Measurements from ENCODE around the gene MAP3K14.
A peak's percentile ranks its signal among the peaks of the same experiment; 100 is the strongest.

Gene MAP3K14

GRCh38 chr17:45298546-45299285 is 18.1 kb downstream of the MAP3K14 start:
- DNase-seq: no peak

DNA sequence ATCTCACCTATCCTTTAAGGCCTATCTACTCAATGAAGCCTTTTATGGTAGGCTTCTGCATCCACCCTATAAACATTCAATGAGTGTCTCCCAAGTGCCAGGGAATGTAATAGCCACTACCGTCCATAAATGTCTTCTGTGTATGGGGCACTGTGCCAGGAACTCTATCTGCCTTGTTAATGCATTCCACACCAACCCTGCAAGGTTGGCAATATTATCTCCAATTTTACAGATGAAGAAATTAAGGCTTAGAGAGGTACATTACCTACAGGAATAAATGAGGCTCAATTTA is 20.0 kb downstream of the MAP3K14 start:
- no peak for DNase-seq

GRCh38 chr17:45296003-45296832 is 20.6 kb downstream of the MAP3K14 start:
- no peak for DNase-seq

DNA sequence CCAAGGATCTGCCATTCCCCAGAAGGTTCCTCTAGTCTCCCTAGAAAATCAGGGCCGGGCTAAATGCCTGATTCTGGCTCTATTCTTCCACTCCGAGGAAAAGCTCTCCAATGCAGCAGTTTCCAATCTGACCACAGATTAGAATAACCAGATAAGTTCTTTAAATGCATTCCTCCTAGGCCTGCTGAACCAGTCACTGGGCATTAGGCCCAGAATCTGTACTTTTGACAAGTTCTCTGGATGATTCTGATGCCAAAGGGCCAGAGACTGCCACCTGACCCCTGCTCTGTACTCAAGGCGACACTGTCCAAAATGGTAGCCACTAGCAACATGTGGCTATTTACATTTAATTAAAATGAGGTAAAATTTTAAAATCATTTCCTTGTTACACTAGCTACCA is 22.3 kb downstream of the MAP3K14 start:
- no peak for DNase-seq

DNA sequence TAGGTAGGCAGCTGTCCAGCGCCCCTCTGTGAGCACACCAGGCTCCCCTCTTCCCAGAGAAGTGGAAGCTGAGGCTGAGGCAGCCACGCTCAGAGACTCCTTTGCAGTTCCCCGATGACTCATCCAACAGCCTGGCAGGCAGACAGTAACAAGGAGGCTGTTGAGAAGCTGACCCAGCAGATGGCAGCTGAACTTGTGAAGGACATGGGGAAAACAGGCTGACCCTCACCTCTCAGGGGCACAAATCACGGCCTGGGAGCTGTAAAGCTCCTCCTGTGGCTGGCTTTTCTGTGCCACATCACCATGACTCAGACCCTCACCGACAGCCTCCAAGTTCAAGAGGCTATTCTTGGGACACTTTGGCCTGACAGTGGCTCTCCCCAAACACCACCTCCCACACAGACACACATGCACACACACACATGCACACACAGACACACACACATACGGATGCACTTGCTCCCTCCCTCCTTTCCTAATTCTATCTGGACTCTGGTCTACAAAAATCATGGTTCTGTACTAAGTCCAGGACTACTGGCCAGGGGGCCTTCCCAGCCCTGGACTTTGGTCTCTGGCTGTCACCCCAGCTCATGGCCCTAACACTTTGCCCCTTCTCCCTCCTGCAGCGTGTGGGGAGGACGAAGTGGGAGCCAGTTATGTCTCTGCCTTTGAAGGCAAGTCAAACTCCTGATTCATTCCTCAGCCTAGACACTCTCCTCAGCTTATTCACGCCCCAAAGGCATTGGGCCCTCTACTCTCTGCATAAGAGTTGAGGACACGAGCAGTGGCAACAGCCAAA is 23.2 kb downstream of the MAP3K14 start:
- no peak for DNase-seq

DNA sequence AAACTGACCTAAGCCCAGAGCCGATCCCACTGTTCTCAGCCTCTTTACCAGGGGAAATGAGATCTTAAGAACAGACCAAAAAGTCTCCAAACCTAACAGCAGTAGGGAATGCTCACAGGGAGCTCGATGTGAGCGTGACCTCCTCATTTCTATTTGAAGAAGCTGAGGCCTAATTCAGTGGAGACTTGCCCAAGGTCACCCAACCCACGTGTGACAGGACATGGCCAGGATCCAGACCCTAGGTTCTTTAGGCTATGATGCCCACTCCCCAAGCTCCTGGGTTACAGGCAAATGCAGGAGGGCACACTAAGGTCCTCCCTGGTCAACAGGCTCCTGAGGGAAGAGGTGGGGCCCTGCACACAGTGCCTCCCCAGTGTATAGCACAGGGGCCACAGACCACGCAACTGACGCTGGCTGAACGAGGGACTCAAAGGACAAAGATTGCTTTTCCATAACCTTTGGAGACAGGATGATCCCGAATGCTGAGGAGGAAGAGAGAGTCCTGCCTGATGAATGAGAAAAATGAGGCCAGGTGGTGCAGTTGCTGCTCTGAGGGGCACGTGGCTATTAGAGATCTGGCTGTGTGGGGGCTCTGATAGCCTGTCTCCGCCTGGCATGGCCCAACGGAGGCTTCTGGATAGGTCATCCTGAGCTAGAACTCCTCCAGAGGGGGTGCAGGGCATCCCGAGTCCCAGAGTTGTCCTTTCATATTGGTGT is 24.0 kb downstream of the MAP3K14 start:
- DNase-seq: no peak

- DNase-seq: no peak
Measured at GRCh38 chr17:45291171-45291805, 25.5 kb downstream of the MAP3K14 start.

DNA sequence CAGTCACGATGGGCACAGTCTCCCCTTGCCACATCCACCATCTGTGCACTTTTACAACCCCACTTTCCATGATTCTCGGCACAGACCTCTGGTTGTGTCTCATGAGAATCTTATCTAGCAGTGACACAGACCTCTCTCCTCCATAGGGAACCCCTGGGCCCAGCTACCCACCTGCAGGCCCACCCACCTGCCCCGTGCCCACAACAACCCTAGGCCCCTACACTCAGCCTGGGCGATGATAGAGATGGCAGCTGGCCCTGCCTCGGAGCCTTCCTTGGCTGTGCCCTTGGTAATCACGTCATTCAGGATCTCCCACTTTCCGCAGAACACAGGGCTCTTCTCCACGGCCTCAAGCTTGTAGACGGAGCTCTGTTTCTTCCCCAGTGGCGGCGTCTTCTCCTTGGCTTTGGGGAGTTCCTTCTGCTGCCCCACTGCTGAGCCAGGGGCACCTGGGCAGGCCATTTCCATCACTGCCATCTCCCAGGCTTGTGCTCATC is 26.5 kb downstream of the MAP3K14 start:
- no peak for DNase-seq

DNA sequence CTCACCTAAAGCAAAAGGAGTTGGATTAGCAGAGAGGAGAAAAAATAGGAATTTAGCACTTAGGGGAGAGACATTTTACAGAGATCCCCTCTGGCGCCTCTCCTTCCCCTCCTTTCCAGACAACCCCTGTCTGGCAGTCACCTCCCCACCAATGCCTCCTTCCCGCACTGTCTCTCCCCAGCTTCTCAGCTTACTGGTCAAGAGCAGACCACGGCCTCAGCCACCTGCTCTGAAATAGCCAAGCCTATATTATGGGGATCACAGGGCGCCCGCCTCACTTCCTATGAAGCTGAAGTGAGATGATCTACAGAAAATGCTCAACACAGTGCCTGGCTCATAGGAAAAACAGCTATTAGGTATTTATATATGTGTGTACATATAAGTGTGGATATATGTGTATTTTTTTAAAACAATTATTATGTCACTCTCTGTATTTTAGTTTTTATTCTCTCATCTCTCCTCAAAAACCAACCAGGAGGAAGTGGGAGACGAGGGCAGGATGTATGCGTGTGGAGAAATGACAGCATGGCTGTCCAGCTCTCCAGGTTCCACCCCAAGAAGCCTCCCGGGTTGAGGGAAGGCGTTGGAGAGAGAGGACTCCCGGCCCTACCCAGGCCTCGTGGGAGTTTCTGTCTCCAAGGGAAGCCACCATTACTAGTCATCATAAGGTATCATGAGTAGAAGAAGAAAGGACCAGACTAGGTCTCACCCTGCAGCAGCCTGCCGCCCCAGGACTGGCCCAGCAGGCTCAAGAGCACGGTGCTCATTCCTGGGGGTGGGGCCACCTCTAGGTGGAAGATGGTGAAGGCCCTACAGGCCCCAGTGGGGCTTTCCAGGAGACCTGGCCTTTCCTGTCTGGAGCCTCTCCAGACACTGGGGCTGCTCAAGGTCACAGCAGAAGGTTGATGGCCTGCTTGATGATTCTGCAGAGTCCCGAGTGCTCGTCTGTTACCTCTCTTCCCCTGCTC is 27.2 kb downstream of the MAP3K14 start:
- no peak for DNase-seq

GRCh38 chr17:45288825-45289224 is 28.0 kb downstream of the MAP3K14 start:
- no peak for DNase-seq

DNA sequence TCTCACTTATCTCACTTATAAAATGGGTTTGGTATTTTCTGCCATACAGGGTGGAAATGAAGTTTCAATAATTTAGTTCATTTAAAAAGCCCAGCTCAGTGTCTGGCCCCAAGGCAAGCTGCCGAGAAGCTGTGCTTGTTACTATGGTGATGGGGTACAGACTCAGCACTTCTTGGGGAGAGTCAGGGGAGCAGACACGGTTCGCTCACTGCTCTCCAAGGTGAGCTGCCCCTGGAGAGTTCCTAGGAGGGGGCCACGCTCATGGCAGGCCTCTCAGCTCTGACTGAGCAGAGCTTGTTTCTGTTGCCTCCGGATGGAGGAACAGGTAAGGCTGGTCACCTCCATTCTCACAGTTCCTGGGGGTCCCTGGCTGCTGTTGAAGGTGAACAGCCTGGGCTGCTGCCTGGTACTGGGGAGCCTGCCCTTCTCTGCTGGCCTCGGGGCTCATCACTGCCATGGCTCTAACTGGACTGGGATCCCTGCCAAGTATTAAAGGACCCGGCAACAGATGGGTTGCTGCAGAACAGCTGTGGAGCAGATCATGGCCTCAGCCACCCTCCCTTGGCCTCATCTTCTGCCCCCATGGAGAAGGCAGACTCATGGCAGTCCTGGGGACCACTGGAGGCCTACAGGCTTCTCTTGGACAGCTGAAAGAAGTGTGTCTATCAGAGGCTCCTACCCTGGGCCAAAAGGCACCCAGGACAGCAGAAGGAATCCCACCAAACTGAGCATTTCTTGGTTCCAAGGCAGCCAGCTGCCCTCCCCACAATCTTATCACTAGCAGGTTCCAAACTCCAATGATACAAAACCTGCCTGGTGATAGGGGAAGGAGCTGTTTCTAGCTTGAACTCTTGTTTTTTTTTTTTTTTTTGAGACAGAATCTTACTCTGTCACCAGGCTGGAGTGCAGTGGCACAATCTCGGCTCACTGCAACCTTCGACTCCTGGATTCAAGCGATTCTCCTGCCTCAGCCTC is 29.0 kb downstream of the MAP3K14 start:
- no peak for DNase-seq

- DNase-seq: no peak
Measured at GRCh38 chr17:45286286-45286685, 30.5 kb downstream of the MAP3K14 start.

- peak; percentile 44 for DNase-seq
Measured at GRCh38 chr17:45284176-45285140, 32.4 kb downstream of the MAP3K14 start.

- no peak for DNase-seq
Measured at GRCh38 chr17:45283711-45284110, 33.1 kb downstream of the MAP3K14 start.

DNA sequence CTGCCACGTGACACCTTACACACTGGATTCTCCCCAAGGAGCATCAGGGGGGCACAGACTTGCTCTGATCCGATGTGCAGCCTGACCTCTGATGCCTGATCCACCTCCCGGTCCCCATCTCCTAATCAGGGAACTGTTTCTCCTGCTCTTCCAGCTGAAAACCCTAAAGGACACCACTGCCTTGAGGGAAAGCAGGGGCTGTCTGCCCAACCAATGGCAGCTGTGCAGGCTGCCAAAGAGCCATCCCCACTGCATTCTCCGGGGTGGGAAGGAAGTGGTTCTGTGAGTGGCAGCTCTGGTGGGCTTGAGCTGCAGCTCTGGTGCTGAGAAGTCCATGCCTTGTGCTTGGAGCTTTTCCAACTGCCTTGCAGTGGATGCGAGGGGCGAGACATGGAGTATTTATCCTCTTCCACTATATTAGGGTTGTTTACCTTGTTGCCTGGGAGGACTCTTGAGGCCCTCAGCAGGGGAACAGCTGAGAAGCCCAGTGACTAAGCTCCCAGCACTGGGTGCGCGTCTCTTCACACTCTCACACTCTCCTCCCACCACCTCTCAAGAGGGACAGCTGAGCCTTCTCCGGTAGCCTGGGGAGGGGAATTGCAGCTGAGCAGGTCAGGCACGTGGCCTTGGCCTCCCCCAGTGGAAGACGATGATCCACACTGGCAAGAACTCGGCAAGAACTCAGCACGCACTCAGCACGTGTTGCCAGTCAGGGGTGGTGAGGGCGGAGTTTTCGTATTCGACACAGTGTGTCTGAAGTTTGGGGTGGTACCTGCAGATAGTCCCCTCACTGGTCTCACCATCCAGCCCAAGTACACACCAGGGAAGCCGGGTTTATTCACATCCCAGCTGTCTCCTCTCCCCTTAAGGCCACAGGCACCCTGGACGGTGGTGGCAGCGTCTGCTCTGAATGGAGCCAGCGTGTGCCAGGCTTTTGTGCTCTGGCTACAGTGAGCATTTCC is 33.9 kb downstream of the MAP3K14 start:
- no peak for DNase-seq

DNA sequence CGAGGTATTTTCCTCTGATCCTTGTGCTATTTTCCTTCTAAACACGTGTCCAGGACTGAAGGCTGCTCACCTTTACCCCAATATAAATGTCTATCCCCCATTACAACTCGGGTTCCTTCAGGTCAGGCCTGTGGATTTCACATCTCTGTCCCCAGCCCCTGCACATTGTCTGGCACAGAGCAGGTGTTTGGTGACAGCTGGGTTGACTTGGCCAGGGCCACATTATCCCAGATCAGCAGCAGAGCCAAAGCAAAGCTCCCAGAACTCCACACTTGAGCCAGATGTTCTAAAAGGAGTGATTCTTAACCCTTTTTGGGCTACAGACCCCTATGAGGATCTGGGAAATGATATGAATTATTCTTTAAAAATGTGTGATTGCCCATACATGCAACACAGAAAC is 36.9 kb downstream of the MAP3K14 start:
- DNase-seq: no peak

GRCh38 chr17:45277992-45278391 is 38.8 kb downstream of the MAP3K14 start:
- no peak for DNase-seq
